GM12878 (cell line): ENCODE data around the gene TSPEAR. TPM values are rescaled to one million over a fixed set of nuclear protein-coding genes. Genes with fewer than 3 reads are reported as not detected.

Experiments
- ATAC-seq: fragments of 200-7000 bp; cut with Tn5 transposase; 3 replicates; pipeline ENCODE4 v1.9.1; 2020; ENCODE audit warnings: mild to moderate bottlenecking, moderate library complexity
- BruUV-seq: library from RNA; stranded (reverse); fragments of 400-500 nt; replicated peaks from 2 replicates; lab custom pipeline; 2021; lab: Mats Ljungman, UMichigan
- CTCF ChIA-PET: fragments of 300-600 bp; sonication (Branson Sonifier 250); formaldehyde crosslinking; extraction: SDS; loops from one replicate; lab custom pipeline; 2021; ENCODE audit warnings: inconsistent platforms; lab: Yijun Ruan, JAX
- POLR2A ChIA-PET: fragments of 350-600 bp; formaldehyde crosslinking; extraction: SDS; loops from one replicate; lab custom pipeline; 2021; ENCODE audit warnings: inconsistent platforms; lab: Charles Lee
- RAD21 ChIA-PET: fragments of 300-600 bp; sonication (Branson Sonifier 250); formaldehyde crosslinking; loops from one replicate; lab custom pipeline; 2023; ENCODE audit warnings: antibody characterized with exemption; ENCODE audit not compliant: unreplicated experiment; lab: Charles Lee
- SMC1A ChIA-PET: fragments of 300-600 bp; sonication (Branson Sonifier 250); formaldehyde crosslinking; loops from one replicate; lab custom pipeline; 2023; ENCODE audit not compliant: unreplicated experiment, uncharacterized antibody; lab: Charles Lee
- DNase-seq: peaks from one replicate; pipeline ENCODE4 v3.0.0-alpha.2; 2011; ENCODE audit warnings: low read depth, low spot score
- FAIRE-seq: peaks from 3 replicates; lab custom pipeline; 2011; peaks lifted over from hg19 to GRCh38; lab: Jason Lieb, UNC
- H2AFZ ChIP-seq: 2 replicates; pipeline ENCODE4 v1.6.0; 2011; ENCODE audit warnings: low read depth, low read length, control low read depth; ENCODE audit not compliant: control insufficient read depth
- H3K27ac ChIP-seq: 2 replicates; pipeline ENCODE4 v1.5.1; 2011; ENCODE audit warnings: control low read depth; ENCODE audit not compliant: control insufficient read depth, insufficient read depth
- H3K27me3 ChIP-seq, 2 experiments: replicated peaks in 1 of 2; 2 replicates each; pipeline versions ENCODE4 v1.6.0 to v1.6.1; 2011; ENCODE audit warnings: low read length in 1 of 2; ENCODE audit not compliant: control insufficient read depth in 2 of 2, insufficient read depth in 2 of 2
- H3K36me3 ChIP-seq, 2 experiments: 2 replicates each; pipeline ENCODE4 v1.5.1; 2011; ENCODE audit warnings: low read length in 1 of 2; ENCODE audit not compliant: control insufficient read depth in 2 of 2, insufficient read depth in 2 of 2
- H3K4me1 ChIP-seq: 2 replicates; pipeline ENCODE4 v1.6.1; 2011; ENCODE audit warnings: mild to moderate bottlenecking, low read length, moderate library complexity, mixed read lengths; ENCODE audit not compliant: control insufficient read depth, insufficient read depth
- H3K4me2 ChIP-seq: 2 replicates; pipeline ENCODE4 v1.6.0; 2011; ENCODE audit warnings: control low read depth; ENCODE audit not compliant: control insufficient read depth, insufficient read depth
- H3K4me3 ChIP-seq: fragments of 200-600 bp; sonication (generic); 2 replicates; pipeline ENCODE4 v1.5.1; 2016
- H3K79me2 ChIP-seq: 2 replicates; pipeline ENCODE4 v1.6.0; 2011; ENCODE audit warnings: low read length; ENCODE audit not compliant: control insufficient read depth, insufficient read depth
- H3K9ac ChIP-seq: 2 replicates; pipeline ENCODE4 v1.8.0; 2011; ENCODE audit warnings: low read length, control low read depth, mixed read lengths; ENCODE audit not compliant: control insufficient read depth, insufficient read depth
- H3K9me3 ChIP-seq: replicated peaks from 3 replicates; pipeline ENCODE4 v1.5.1; 2011; ENCODE audit warnings: mild to moderate bottlenecking, low read length; ENCODE audit not compliant: control insufficient read depth, insufficient read depth
- H4K20me1 ChIP-seq: 2 replicates; pipeline ENCODE4 v1.6.0; 2011; ENCODE audit not compliant: control insufficient read depth, insufficient read depth
- JUNB ChIP-seq: IDR thresholded peaks from 2 replicates; pipeline ENCODE4 v1.6.1; 2016; ENCODE audit warnings: antibody characterized with exemption, mild to moderate bottlenecking
- PAX8 ChIP-seq: fragments of 450-650 bp; IDR thresholded peaks from 2 replicates; pipeline ENCODE4 v1.6.1; 2017; ENCODE audit warnings: mild to moderate bottlenecking, moderate library complexity
- POLR2AphosphoS2 ChIP-seq: IDR thresholded peaks from 2 replicates; pipeline ENCODE4 v1.6.1; 2011; ENCODE audit warnings: low read depth, mild to moderate bottlenecking, low read length, improper control_type of control experiment, moderate library complexity
- TAF1 ChIP-seq: IDR thresholded peaks from 2 replicates; pipeline ENCODE4 v1.6.1; 2011; ENCODE audit warnings: mild to moderate bottlenecking, low read depth, low read length, borderline replicate concordance
- ZBTB40 ChIP-seq: fragments of 450-650 bp; IDR thresholded peaks from 2 replicates; pipeline ENCODE4 v1.6.1; 2016; ENCODE audit warnings: mild to moderate bottlenecking, moderate library complexity, borderline replicate concordance
- WGBS: methylation state at CpG from one replicate; pipeline ENCODE4 v1.1.6; 2016; ENCODE audit warnings: low lambda C conversion rate; ENCODE audit not compliant: insufficient replicate concordance, insufficient coverage; ENCODE audit errors: missing lambda C conversion rate; 5-methylcytosine and 5-hydroxymethylcytosine counted together
- in situ Hi-C: fragments of 300-500 bp; cut with MboI; formaldehyde crosslinking; loops from 9 replicates; pipeline ENCODE4 v1.14.3; 2018; ENCODE audit warnings: mixed read lengths
- intact Hi-C: fragments of 100-400 bp; cut with micrococcal nuclease; formaldehyde crosslinking; loops from one replicate; pipeline ENCODE4 v1.14.2; 2022; ENCODE audit not compliant: unreplicated experiment
- polyA plus RNA-seq, 11 experiments: library from polyadenylated mRNA; depleted of rRNA in 4 of 11; unstranded in 6 of 11; stranded (reverse) in 5 of 11; fragments of >200 nt; fragmentation: Nextera tagmentation in 4 of 11; fragmentation: Illumina TruSeq in 1 of 11; extraction: Ambion mirVana in 4 of 11; extraction: Trizol in 1 of 11; gene quantifications; 1 replicate in 1 of 11; 2 replicates in 10 of 11; pipeline versions ENCODE4 v1.2.1 to v1.2.3, GENCODE V29; 2011 to 2016; ENCODE audit warnings: inconsistent platforms in 2 of 11, missing spikeins in 2 of 11, low read depth in 1 of 11
- total RNA-seq, 4 experiments: library from RNA; depleted of rRNA in 3 of 4; stranded (reverse); fragments of >200 nt in 3 of 4; fragmentation: Illumina TruSeq in 1 of 4; extraction: Trizol in 1 of 4; gene quantifications; 2 replicates each; pipeline versions ENCODE4 v1.2.1 to v1.2.3, GENCODE V29; 2013 to 2021

TSPEAR gene
- total and polyA plus RNA-seq, 10 of the 15 experiments (the other 5 are each of a cell fraction or from before 2014, with no cell fraction given) = not detected

GRCh38 chr21:44615466-44615865, 95.9 kb downstream of the TSPEAR start:
- Histone ChIP-seq H3K4me2 (no peak overlapping the region), H3K9me3 (peaks cover 2% of the 10 kb centered on the region; the same call in 1 of the 3 replicates), H3K4me3 (no peak overlapping the region), H3K27me3 (no peaks in the 10 kb centered on the region), H3K4me1 (no peaks in the 10 kb centered on the region), H4K20me1 (no peaks in the 10 kb centered on the region), H3K9ac (no peak overlapping the region), H3K36me3 (no peaks in the 10 kb centered on the region), H3K79me2 (no peaks in the 10 kb centered on the region), H3K27ac (no peak overlapping the region), H2AFZ (no peak overlapping the region)
- FAIRE-seq (no peak), ATAC-seq (no peak), DNase-seq (no peak)
- RAD21 ChIA-PET = no interaction called here
- SMC1A ChIA-PET = interaction anchor here (0.8 kb wide), 1 partner anchor 8 kb away, joined by 3 read pairs; no protein-coding TSS in a partner anchor
- CTCF ChIA-PET = interaction anchor here (0.6 kb wide), 1 partner anchor 215 kb away, joined by 4 read pairs; no protein-coding TSS in a partner anchor
- intact Hi-C loops = no loop called here
- in situ Hi-C loops = no loop called here
- TF ChIP-seq PAX8 (no peak), JUNB (no peak), POLR2AphosphoS2 (no peak), ZBTB40 (no peak), TAF1 (no peak)
- POLR2A ChIA-PET = no interaction called here
- no TSS peak for BruUV-seq
- WGBS = 13% methylated on average over 8 of the region's 8 CpGs
